ENCODE measurements around the gene HDAC11.
"Not testable (repeated sequence)": the region's sequence is repeated elsewhere in the genome, so short reads cannot be mapped to it uniquely, and the experiment has no call there.

HDAC11 gene

DNA sequence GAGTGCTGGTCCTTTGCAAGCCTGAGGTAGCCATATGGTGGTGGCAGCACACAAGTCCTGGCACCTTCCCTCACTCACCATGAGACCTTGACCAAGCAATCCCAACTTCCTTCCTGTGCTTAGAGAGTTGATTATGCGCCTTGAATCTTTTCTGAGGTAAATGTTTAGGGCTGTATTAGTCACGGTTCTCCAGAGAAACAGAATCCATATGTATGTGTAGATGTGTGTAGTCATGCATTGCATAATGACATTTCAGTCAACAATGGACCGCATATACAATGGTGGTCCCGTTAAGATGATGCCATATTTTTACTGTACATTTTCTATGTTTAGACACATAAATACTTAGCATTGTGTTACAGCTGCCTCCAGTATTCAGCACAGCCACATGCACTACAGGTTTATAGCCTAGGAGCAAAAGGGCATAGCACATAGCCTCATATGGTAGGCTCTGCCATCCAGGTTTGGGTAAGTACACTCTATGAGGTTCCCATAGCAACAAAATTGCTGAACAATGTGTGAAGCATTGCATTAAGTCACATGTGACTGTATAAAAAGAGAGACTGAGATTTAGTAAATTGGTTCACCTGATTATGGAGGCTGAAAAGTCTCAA is 39.8 kb upstream of the HDAC11 start:
- Histone ChIP-seq H3K9ac (no peak overlapping the region), H3K27ac (no peak overlapping the region), H3K36me3 (ENCODE audit: control insufficient read depth, insufficient read depth, low read length) (no peaks in the 10 kb centered on the region), H3K4me2 (ENCODE audit: low read length) (no peak overlapping the region), H2AFZ (no peak overlapping the region), H3K9me3 (ENCODE audit: control insufficient read depth, low read length) (no peaks in the 10 kb centered on the region), H3K79me2 (no peaks in the 10 kb centered on the region), H3K27me3 (ENCODE audit: control insufficient read depth, insufficient read depth, low read length) (no peaks in the 10 kb centered on the region), H3K4me1 (no peaks in the 10 kb centered on the region), H3K4me3 (ENCODE audit: low read depth, low read length) (no peak overlapping the region)
- TF ChIP-seq, protein P1, sequence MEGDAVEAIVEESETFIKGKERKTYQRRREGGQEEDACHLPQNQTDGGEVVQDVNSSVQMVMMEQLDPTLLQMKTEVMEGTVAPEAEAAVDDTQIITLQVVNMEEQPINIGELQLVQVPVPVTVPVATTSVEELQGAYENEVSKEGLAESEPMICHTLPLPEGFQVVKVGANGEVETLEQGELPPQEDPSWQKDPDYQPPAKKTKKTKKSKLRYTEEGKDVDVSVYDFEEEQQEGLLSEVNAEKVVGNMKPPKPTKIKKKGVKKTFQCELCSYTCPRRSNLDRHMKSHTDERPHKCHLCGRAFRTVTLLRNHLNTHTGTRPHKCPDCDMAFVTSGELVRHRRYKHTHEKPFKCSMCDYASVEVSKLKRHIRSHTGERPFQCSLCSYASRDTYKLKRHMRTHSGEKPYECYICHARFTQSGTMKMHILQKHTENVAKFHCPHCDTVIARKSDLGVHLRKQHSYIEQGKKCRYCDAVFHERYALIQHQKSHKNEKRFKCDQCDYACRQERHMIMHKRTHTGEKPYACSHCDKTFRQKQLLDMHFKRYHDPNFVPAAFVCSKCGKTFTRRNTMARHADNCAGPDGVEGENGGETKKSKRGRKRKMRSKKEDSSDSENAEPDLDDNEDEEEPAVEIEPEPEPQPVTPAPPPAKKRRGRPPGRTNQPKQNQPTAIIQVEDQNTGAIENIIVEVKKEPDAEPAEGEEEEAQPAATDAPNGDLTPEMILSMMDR (IDR thresholded peaks at IDR 0.05) = no peak

DNA sequence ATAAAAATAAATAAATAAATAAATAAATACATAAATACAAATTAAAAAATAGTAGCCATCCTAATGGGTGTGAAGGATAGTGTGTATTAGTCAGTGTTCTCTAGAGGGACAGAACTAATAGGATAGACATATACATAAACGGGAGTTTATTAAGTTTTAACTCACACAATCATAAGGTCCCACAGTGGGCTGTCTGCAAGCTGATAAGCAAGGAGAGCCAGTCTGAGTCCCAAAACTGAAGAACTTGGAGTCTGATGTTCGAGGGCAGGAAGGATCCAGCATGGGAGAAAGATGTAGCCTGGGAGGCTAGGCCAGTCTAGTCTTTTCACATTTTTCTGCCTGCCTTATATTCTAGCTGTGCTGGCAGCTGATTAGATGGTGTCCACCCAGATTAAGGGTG is 37.2 kb upstream of the HDAC11 start:
- not testable (repeated sequence) for H3K4me1 ChIP-seq; H2AFZ ChIP-seq; H3K27me3 ChIP-seq (ENCODE audit: control insufficient read depth, insufficient read depth, low read length); H3K4me3 ChIP-seq (ENCODE audit: low read depth, low read length); H3K79me2 ChIP-seq; H3K4me2 ChIP-seq (ENCODE audit: low read length); H3K9me3 ChIP-seq (ENCODE audit: control insufficient read depth, low read length); H3K27ac ChIP-seq; H3K9ac ChIP-seq; H3K36me3 ChIP-seq (ENCODE audit: control insufficient read depth, insufficient read depth, low read length)

GRCh38 chr3:13451301-13451673 is 28.8 kb upstream of the HDAC11 start:
- Histone ChIP-seq H3K79me2 (no peaks in the 10 kb centered on the region), H3K4me2 (ENCODE audit: low read length) (peak overlapping the region; percentile 99), H2AFZ (peak overlapping the region; percentile 99), H3K27ac (peak overlapping the region; percentile 88), H3K9ac (no peak overlapping the region), H3K4me1 (peaks cover 10% of the 10 kb centered on the region), H3K4me3 (ENCODE audit: low read depth, low read length) (peak overlapping the region; percentile 66), H3K36me3 (ENCODE audit: control insufficient read depth, insufficient read depth, low read length) (no peaks in the 10 kb centered on the region), H3K9me3 (ENCODE audit: control insufficient read depth, low read length) (no peaks in the 10 kb centered on the region), H3K27me3 (ENCODE audit: control insufficient read depth, insufficient read depth, low read length) (no peaks in the 10 kb centered on the region)
- TF ChIP-seq, protein P1 (IDR thresholded peaks at IDR 0.05) = no peak

GRCh38 chr3:13452490-13453335 is 27.4 kb upstream of the HDAC11 start:
- Histone ChIP-seq H3K36me3 (ENCODE audit: control insufficient read depth, insufficient read depth, low read length) (no peaks in the 10 kb centered on the region), H3K9ac (peak overlapping the region; percentile 28), H3K4me2 (ENCODE audit: low read length) (peak overlapping the region; percentile 99), H3K79me2 (no peaks in the 10 kb centered on the region), H3K4me1 (peaks cover 10% of the 10 kb centered on the region), H3K4me3 (ENCODE audit: low read depth, low read length) (peak overlapping the region; percentile 66), H3K27me3 (ENCODE audit: control insufficient read depth, insufficient read depth, low read length) (no peaks in the 10 kb centered on the region), H3K9me3 (ENCODE audit: control insufficient read depth, low read length) (no peaks in the 10 kb centered on the region), H2AFZ (peak overlapping the region; percentile 99), H3K27ac (peak overlapping the region; percentile 88)
- TF ChIP-seq, protein P1 (IDR thresholded peaks at IDR 0.05) = peak; percentile 71

DNA sequence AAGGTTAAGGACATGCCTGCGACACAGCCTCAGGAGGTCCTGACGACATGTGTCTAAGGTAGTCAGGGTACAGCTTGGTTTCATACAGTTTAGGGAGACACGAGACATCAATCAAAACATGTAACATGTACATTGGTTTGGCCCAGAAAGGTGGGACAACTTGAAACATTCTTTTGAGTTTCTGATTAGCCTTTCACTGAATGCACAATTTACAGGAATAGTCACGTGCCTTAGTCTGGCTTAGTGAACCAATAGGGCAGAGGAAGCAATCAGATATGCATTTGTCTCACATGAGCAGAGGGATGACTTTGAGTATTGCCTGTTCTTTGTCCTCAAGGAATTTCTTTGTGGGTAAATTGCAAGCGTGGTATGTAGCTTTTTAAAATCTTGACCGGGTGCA is 24.5 kb upstream of the HDAC11 start:
- H3K9me3 ChIP-seq (ENCODE audit: control insufficient read depth, low read length) = no peaks in the 10 kb centered on the region
- H3K27ac ChIP-seq = no peak overlapping the region
- H3K4me3 ChIP-seq (ENCODE audit: low read depth, low read length) = no peak overlapping the region
- H3K4me2 ChIP-seq (ENCODE audit: low read length) = no peak overlapping the region
- no peaks in the 10 kb centered on the region for H3K79me2 ChIP-seq
- H2AFZ ChIP-seq = no peak overlapping the region
- no peaks in the 10 kb centered on the region for H3K36me3 ChIP-seq (ENCODE audit: control insufficient read depth, insufficient read depth, low read length)
- peaks cover 10% of the 10 kb centered on the region for H3K4me1 ChIP-seq
- no peak overlapping the region for H3K9ac ChIP-seq
- TF ChIP-seq, protein P1 (IDR thresholded peaks at IDR 0.05) = no peak
- H3K27me3 ChIP-seq (ENCODE audit: control insufficient read depth, insufficient read depth, low read length) = no peaks in the 10 kb centered on the region
